Heart left ventricle (tissue), 13 donors: Measurements from ENCODE around the gene RALGPS1.

ENCODE experiments used
- CTCF ChIP-seq, 12 donors: fragments of 200-600 bp; sonication (generic) in 4 of 12; IDR thresholded peaks; one replicate each; pipeline versions ENCODE4 v1.5.0 to v1.8.0; 2018 to 2022; ENCODE audit warnings: antibody characterized with exemption in 12 of 12, mild to moderate bottlenecking in 5 of 12
- POLR2A ChIP-seq, 2 donors: fragments of 450-650 bp; IDR thresholded peaks; one replicate each; pipeline ENCODE4 v1.6.1; 2017; ENCODE audit warnings: antibody characterized with exemption in 2 of 2, mild to moderate bottlenecking in 2 of 2, moderate library complexity in 2 of 2
- donor health status: ischemic (EF 13 %, LVEDD 7.1; RV severe dilation, severe dysfunction).
- donor health status: DM: no; HTN: yes; CAD: no.
- donor health status: DM: no; HTN: no; CAD: no.
- donor health status: ischemic (EF 25% LVEDD 6.9; RV normal size, moderate dysfunction).
- donor health status: ischemic (EF 25% LVEDD 5.7; RV mildly dilated, moderate dysfunction).
- donor health status: ischemic (EF 35%, LVEDD 5.7; RV mildly dilated, moderate dysfunction).
- donor health status: nonischemic (EF 11% LVEDD 7.7; RV severe dilation, severe dysfunction).
- donor health status: DM: yes; HTN: yes; CAD: no.
- donor health status: PGD.
- donor health status: ischemic (EF 29% LVEDD 5.4; RV normal size, mild dysfunction).
- donor health status: nonischemic (EF 23%, LVEDD 6.1; RV moderate dilation, normal function).

- TF ChIP-seq POLR2A (IDR thresholded peaks at IDR 0.05) = no peak
- TF ChIP-seq CTCF (IDR thresholded peaks at IDR 0.05) = no peak
These were observed 233.4 kb downstream of the RALGPS1 start for GRCh38 chr9:127148014-127148413.
